ENCODE measurements around the gene VWA2. TPM values are rescaled to one million over a fixed set of nuclear protein-coding genes. Genes with fewer than 3 reads are reported as not detected.

The VWA2 gene
- polyA plus RNA-seq, 1 of the 3 experiments (the other 2 are of a cell fraction), result not detected

- no peak overlapping the region for H3K4me3 ChIP-seq (ENCODE audit: low read depth in 2 of 2, low read length in 1 of 2)
- no peak for DNase-seq
- H3K9me2 ChIP-seq, result no peaks in the 10 kb centered on the region
- no peaks in the 10 kb centered on the region; the same call in 1 of the 2 replicates for H3K27me3 ChIP-seq (ENCODE audit: insufficient read depth)
- no peak overlapping the region for H3K27ac ChIP-seq (ENCODE audit: low read depth in 2 of 2, low read length in 1 of 2)
- TF ChIP-seq TCF12 (IDR thresholded peaks at IDR 0.05) (no peak), ZBTB33 (IDR thresholded peaks at IDR 0.05; ENCODE audit: borderline replicate concordance, low read depth) (no peak), RFX5 (IDR thresholded peaks at IDR 0.05; ENCODE audit: low read length) (no peak), SIN3A (IDR thresholded peaks at IDR 0.05; ENCODE audit: borderline replicate concordance, low read depth, low read length) (no peak), RXRA (IDR thresholded peaks at IDR 0.05; ENCODE audit: borderline replicate concordance, low read depth) (no peak), USF2 (IDR thresholded peaks at IDR 0.05; ENCODE audit: borderline replicate concordance, low read depth, low read length) (no peak), MXI1 (IDR thresholded peaks at IDR 0.05; ENCODE audit: low read depth, low read length) (no peak), GABPA (IDR thresholded peaks at IDR 0.05; ENCODE audit: low read depth) (no peak), PBX3 (IDR thresholded peaks at IDR 0.05) (no peak), YY1 (IDR thresholded peaks at IDR 0.05; ENCODE audit: low read depth) (no peak), GATA2 (CRISPR knock-in tag; IDR thresholded peaks at IDR 0.05) (no peak), CTCF (IDR thresholded peaks at IDR 0.05) (no peak)
- no peaks in the 10 kb centered on the region for H3K4me1 ChIP-seq (ENCODE audit: control insufficient read depth in 1 of 2, insufficient read depth in 2 of 2, low read depth in 1 of 2, low read length in 1 of 2)
- ChIA-PET POLR2A (no interaction called here), CTCF (no interaction called here)
- H4K20me1 ChIP-seq (ENCODE audit: insufficient read depth), result no peaks in the 10 kb centered on the region
- 26% methylated on average over 3 of the region's 3 CpGs for WGBS (ENCODE audit: low lambda C conversion rate)
- H3K9ac ChIP-seq, result no peak overlapping the region
- no peaks in the 10 kb centered on the region for H3F3A ChIP-seq (replicated peaks; ENCODE audit: insufficient read depth)
- H3K4me2 ChIP-seq, result no peak overlapping the region
- no peak overlapping the region for H2AFZ ChIP-seq (ENCODE audit: low read depth)
- H3K9me3 ChIP-seq, result no peaks in the 10 kb centered on the region
- H3K79me2 ChIP-seq (ENCODE audit: insufficient read depth), result no peaks in the 10 kb centered on the region
- no peaks in the 10 kb centered on the region for H3K36me3 ChIP-seq (replicated peaks in 1 of 2; ENCODE audit: control insufficient read depth in 1 of 2, insufficient read depth in 2 of 2, low read length in 1 of 2)
Observed at GRCh38 chr10:114228156-114228555, 10.9 kb upstream of the VWA2 start.

Measured in SK-N-SH (cell line).